Activated naive CD8-positive, alpha-beta T cell treated with anti-CD3 and anti-CD28 coated beads, Interleukin-2, amount 10 ng/mL, durations not matched to agents 7 days and 5 days (primary cell): ENCODE results near the gene CHST11. TPM values are rescaled to one million over a fixed set of nuclear protein-coding genes. Genes with fewer than 3 reads are reported as not detected.
A peak's percentile ranks its signal among the peaks of the same experiment; 100 is the strongest.

Experiments used
- ATAC-seq: fragments of 150-1000 bp; cut with Tn5 transposase; one replicate; pipeline ENCODE4 v1.10.0; 2021; ENCODE audit warnings: low read depth, moderate library complexity
- POLR2A ChIA-PET: fragments of 350-600 bp; sonication (Branson Sonifier 250); formaldehyde crosslinking; loops from one replicate; lab custom pipeline; 2021; ENCODE audit warnings: antibody characterized with exemption; lab: Charles Lee
- DNase-seq: peaks from one replicate; pipeline ENCODE4 v3.0.0; 2021
- H3K27ac Mint-ChIP-seq: one replicate; pipeline ENCODE4 v1.8.0; 2022; ENCODE audit warnings: mild to moderate bottlenecking, mixed read lengths
- H3K27me3 Mint-ChIP-seq: one replicate; pipeline ENCODE4 v1.8.0; 2022; ENCODE audit warnings: mild to moderate bottlenecking, moderate library complexity, mixed read lengths
- H3K36me3 Mint-ChIP-seq: one replicate; pipeline ENCODE4 v1.8.0; 2021; ENCODE audit warnings: mild to moderate bottlenecking, mixed read lengths
- H3K4me1 Mint-ChIP-seq: one replicate; pipeline ENCODE4 v1.8.0; 2021; ENCODE audit warnings: mixed read lengths
- H3K4me3 Mint-ChIP-seq: one replicate; pipeline ENCODE4 v1.8.0; 2022; ENCODE audit warnings: mild to moderate bottlenecking, moderate library complexity, mixed read lengths
- H3K9me3 Mint-ChIP-seq: one replicate; pipeline ENCODE4 v1.8.0; 2021; ENCODE audit warnings: mixed read lengths
- total RNA-seq, 2 experiments: library from RNA; stranded (reverse); gene quantifications; one replicate each; pipeline ENCODE4 v1.2.3, GENCODE V29; 2021

The CHST11 gene
- total RNA-seq, 2 experiments from 2014 or later, result 64.9 to 72.9 TPM

DNA sequence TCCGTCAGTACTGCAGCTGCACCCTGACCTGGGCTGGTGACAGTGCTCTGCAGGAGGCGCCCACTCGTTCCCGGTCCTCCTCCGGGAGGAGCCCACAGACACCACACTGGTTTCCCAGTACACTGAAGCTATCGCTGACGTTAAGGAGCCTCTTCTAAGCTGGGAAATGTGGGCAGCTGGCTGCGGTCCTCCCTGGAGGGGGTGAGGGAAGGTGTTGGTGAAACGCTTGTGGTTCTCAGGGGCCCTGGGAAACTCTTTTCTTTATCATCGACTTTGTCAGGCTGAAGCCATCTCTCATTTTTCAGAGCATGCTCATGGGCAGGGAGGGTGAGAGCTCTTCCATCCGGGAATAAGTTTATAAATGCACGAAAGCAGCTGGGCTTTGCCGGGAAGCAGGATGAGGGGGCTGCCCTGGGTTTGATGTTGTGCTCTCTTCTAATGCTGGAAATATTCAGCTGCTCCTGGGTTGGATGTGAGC is 176.0 kb downstream of the CHST11 start:
- Mint-ChIP-seq H3K36me3 (peaks cover 27% of the 10 kb centered on the region), H3K4me1 (peaks cover 21% of the 10 kb centered on the region), H3K9me3 (peaks cover 1% of the 10 kb centered on the region), H3K27me3 (no peaks in the 10 kb centered on the region), H3K4me3 (no peak overlapping the region), H3K27ac (no peak overlapping the region)
- DNase-seq (no peak), ATAC-seq (no peak)
- POLR2A ChIA-PET, result no interaction called here

GRCh38 chr12:104634044-104634443 is 177.3 kb downstream of the CHST11 start:
- H3K27me3 Mint-ChIP-seq, result no peaks in the 10 kb centered on the region
- H3K36me3 Mint-ChIP-seq, result peaks cover 30% of the 10 kb centered on the region
- POLR2A ChIA-PET, result no interaction called here
- peak overlapping the region; percentile 14 for H3K27ac Mint-ChIP-seq
- peaks cover 1% of the 10 kb centered on the region for H3K9me3 Mint-ChIP-seq
- DNase-seq (no peak), ATAC-seq (no peak)
- no peak overlapping the region for H3K4me3 Mint-ChIP-seq
- peaks cover 29% of the 10 kb centered on the region for H3K4me1 Mint-ChIP-seq

DNA sequence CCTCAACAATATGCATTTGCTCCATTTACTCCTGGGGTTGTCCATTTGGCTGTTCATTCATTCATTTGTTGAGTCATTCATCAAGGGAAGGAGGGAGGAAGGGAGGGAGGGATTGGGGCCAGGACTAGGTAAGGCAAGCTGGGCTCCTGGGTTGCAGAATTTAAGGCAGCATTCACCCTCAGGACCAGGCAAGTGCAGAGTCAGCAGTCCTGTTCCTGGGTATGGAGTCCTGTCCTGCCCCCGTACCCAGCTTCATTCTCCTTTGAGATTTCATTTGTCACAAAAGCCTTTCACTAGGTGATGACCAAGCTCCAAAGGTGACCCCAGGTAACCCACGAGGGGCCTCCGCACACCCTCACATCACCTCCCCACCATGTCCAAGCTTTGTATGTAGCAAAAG is 178.1 kb downstream of the CHST11 start:
- POLR2A ChIA-PET, result no interaction called here
- H3K36me3 Mint-ChIP-seq, result peaks cover 38% of the 10 kb centered on the region
- H3K9me3 Mint-ChIP-seq, result peaks cover 6% of the 10 kb centered on the region
- H3K4me3 Mint-ChIP-seq, result no peak overlapping the region
- DNase-seq (no peak), ATAC-seq (no peak)
- no peak overlapping the region for H3K27ac Mint-ChIP-seq
- peaks cover 33% of the 10 kb centered on the region for H3K4me1 Mint-ChIP-seq
- no peaks in the 10 kb centered on the region for H3K27me3 Mint-ChIP-seq

- Mint-ChIP-seq H3K9me3 (peaks cover 9% of the 10 kb centered on the region), H3K27ac (no peak overlapping the region), H3K4me1 (peaks cover 28% of the 10 kb centered on the region), H3K4me3 (no peak overlapping the region), H3K27me3 (no peaks in the 10 kb centered on the region), H3K36me3 (peaks cover 45% of the 10 kb centered on the region)
- POLR2A ChIA-PET, result no interaction called here
- ATAC-seq, result no peak
- no peak for DNase-seq
Measured at GRCh38 chr12:104635607-104636343, 179.0 kb downstream of the CHST11 start.

DNA sequence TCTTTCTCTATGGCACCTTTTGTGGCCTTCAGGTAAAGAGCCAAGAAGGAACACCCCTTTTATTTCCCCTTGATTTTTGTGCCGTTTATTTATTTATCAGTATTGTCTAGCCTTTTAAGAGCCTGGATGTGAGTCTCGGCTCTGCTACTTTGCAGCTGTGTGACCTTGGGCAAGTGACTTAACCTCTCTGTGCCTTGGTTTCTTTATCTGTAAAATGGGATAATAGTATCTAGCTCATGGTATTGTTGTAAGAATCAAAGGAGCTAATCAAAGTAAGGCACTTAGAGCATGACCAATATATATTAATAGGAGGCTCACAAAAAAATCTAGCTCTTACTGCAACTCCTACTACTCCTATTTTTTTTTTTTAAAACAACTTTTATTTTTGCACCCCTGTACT is 179.7 kb downstream of the CHST11 start:
- Mint-ChIP-seq H3K4me3 (no peak overlapping the region), H3K9me3 (peaks cover 11% of the 10 kb centered on the region), H3K36me3 (peaks cover 50% of the 10 kb centered on the region), H3K27ac (no peak overlapping the region), H3K4me1 (peaks cover 26% of the 10 kb centered on the region), H3K27me3 (no peaks in the 10 kb centered on the region)
- POLR2A ChIA-PET, result no interaction called here
- ATAC-seq (no peak), DNase-seq (no peak)

GRCh38 chr12:104637604-104638003 is 180.9 kb downstream of the CHST11 start:
- ATAC-seq (no peak), DNase-seq (no peak)
- peaks cover 26% of the 10 kb centered on the region for H3K4me1 Mint-ChIP-seq
- H3K4me3 Mint-ChIP-seq, result no peak overlapping the region
- peaks cover 11% of the 10 kb centered on the region for H3K9me3 Mint-ChIP-seq
- POLR2A ChIA-PET, result no interaction called here
- H3K27me3 Mint-ChIP-seq, result no peaks in the 10 kb centered on the region
- H3K36me3 Mint-ChIP-seq, result peaks cover 57% of the 10 kb centered on the region
- peak overlapping the region; percentile 66 for H3K27ac Mint-ChIP-seq

DNA sequence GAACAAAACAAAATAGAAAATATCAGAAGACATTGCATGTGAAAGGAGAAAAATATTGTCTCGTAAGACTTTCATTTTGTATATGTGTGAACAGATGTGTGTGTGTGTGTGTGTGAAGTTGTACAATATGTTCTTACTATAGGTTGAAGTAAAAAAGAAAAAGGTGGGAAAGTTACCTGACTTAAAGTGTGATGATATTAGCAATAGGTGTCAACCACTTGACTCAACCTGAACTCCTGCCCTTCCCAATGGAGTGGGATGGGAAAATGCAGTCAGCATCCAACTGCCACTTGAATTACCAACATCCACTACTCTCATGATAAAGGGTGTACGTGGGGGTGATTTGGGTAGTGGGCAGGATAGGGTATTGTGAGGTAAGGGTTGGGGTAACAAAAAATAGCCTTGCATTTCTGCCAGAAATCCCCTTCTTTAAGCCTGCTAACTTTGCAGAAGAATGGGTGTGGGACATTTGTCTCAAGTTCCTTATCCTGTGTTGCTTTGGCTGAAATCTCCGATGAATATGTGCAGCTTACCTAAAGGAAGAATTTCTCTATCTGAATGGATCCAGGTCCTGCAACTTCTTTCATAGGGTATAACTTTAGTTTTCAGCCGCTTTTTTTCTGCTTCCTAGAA is 181.6 kb downstream of the CHST11 start:
- Mint-ChIP-seq H3K4me3 (no peak overlapping the region), H3K4me1 (peaks cover 25% of the 10 kb centered on the region), H3K27ac (peak overlapping the region; percentile 66), H3K27me3 (no peaks in the 10 kb centered on the region), H3K36me3 (peaks cover 54% of the 10 kb centered on the region), H3K9me3 (peaks cover 11% of the 10 kb centered on the region)
- DNase-seq, result no peak
- ATAC-seq, result no peak
- POLR2A ChIA-PET, result no interaction called here

DNA sequence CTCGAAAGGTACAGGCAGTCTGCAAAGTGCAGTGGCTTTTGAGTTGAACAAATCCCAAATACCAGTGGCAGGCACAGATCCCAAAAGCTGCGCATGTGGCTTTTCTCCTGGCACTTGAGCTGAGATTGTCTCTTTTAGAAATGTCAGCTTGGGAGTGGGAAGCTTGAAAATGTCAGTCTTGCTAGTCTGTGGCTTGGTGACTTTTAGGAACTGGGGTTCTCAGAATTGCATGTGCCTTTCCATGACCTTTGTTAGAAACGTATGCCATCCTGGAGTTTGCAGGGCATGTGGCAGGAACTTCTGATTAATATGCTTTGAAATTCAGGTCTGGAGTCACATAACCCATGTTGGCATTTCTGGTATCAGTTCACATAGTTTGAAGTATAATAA is 182.1 kb downstream of the CHST11 start:
- H3K36me3 Mint-ChIP-seq, result peaks cover 53% of the 10 kb centered on the region
- DNase-seq, result no peak
- no peak for ATAC-seq
- H3K9me3 Mint-ChIP-seq, result peaks cover 10% of the 10 kb centered on the region
- no peak overlapping the region for H3K4me3 Mint-ChIP-seq
- no peak overlapping the region for H3K27ac Mint-ChIP-seq
- H3K4me1 Mint-ChIP-seq, result peaks cover 28% of the 10 kb centered on the region
- no peaks in the 10 kb centered on the region for H3K27me3 Mint-ChIP-seq
- POLR2A ChIA-PET, result no interaction called here

DNA sequence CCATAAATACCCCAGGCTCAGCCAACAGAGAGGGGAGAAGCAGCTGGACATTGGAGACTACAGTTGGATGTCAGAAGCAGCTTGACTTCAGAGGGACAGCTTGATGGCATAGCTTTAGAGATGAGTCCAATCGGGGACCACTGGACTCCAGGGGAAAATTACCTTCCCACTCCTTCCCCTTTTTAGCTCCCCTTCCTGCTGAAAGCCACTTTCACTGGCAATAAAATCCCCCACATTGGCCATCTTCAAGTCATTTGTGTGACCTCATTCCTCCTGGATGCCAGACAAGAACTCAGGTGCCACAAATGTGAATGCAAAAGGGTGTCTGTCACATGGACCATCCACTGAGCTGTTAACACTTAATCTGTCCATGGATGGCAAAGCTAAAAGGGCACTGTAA is 184.2 kb downstream of the CHST11 start:
- no peaks in the 10 kb centered on the region for H3K27me3 Mint-ChIP-seq
- H3K4me3 Mint-ChIP-seq, result no peak overlapping the region
- no peak overlapping the region for H3K27ac Mint-ChIP-seq
- H3K36me3 Mint-ChIP-seq, result peaks cover 48% of the 10 kb centered on the region
- peaks cover 10% of the 10 kb centered on the region for H3K9me3 Mint-ChIP-seq
- DNase-seq (no peak), ATAC-seq (no peak)
- peaks cover 40% of the 10 kb centered on the region for H3K4me1 Mint-ChIP-seq
- POLR2A ChIA-PET, result no interaction called here

DNA sequence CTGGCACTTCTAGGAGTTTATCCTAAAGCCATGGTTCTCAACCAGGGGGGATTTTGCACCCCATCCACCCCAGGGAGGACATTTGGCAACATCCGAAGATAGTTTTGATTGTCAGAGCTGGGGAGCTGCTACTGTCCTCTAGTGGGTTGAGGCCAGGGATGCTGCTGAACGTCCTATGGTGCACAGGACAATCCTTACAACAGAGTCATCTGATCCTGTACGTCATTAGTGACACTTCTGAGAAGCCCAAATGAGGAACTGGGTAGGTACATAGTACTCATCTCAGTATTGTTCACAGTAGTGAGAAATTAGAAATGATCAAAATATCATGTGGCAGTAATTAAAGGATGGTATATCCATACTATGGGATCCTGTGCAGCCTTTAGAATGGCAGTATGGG is 185.1 kb downstream of the CHST11 start:
- peaks cover 12% of the 10 kb centered on the region for H3K9me3 Mint-ChIP-seq
- H3K36me3 Mint-ChIP-seq, result peaks cover 52% of the 10 kb centered on the region
- H3K27me3 Mint-ChIP-seq, result no peaks in the 10 kb centered on the region
- ATAC-seq (no peak), DNase-seq (no peak)
- POLR2A ChIA-PET, result no interaction called here
- H3K4me1 Mint-ChIP-seq, result peaks cover 42% of the 10 kb centered on the region
- no peak overlapping the region for H3K4me3 Mint-ChIP-seq
- H3K27ac Mint-ChIP-seq, result no peak overlapping the region

DNA sequence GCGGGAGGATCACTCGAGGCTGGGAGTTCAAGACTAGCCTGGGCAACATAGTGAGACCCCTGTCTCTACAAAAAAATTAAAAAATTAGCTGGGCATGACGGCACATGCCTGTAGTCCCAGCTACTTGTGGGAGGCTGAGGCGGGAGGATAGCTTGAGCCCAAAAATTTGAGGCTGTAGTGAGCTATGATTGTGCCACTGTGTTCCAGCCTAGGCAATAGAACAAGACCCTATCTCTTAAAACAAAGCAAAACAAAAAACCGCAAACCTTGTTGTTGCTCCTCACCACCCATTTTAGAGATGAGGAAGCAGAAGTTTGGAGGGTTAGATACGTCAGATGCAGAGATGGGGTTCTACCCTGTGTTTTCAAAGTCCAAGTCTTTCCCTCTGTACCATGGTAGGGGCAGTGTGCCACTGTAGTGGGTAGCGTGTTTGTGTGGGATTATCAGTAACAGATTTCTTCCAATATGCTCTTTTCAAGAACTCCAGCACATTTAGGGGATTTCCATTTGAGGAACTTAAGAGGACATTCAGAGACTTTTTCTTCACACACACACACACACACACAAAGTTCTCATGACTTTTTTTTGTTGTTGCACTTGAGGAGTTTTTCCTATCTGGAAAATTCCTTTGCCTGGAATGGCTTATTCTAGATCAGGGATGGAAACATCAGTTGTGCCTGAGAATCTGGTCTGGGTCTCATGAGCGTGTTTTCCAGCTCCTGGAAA is 186.5 kb downstream of the CHST11 start:
- DNase-seq, result no peak
- POLR2A ChIA-PET, result no interaction called here
- Mint-ChIP-seq H3K27me3 (no peaks in the 10 kb centered on the region), H3K36me3 (peaks cover 50% of the 10 kb centered on the region), H3K27ac (peak overlapping the region; percentile 13), H3K4me1 (peaks cover 40% of the 10 kb centered on the region), H3K9me3 (peaks cover 14% of the 10 kb centered on the region), H3K4me3 (no peak overlapping the region)
- ATAC-seq, result no peak

GRCh38 chr12:104643819-104644669 is 187.3 kb downstream of the CHST11 start:
- peaks cover 14% of the 10 kb centered on the region for H3K9me3 Mint-ChIP-seq
- H3K4me3 Mint-ChIP-seq, result peak overlapping the region; percentile 1
- ATAC-seq, result peak; percentile 36
- no peak for DNase-seq
- H3K4me1 Mint-ChIP-seq, result peaks cover 40% of the 10 kb centered on the region
- peak overlapping the region; percentile 65 for H3K27ac Mint-ChIP-seq
- no peaks in the 10 kb centered on the region for H3K27me3 Mint-ChIP-seq
- peaks cover 46% of the 10 kb centered on the region for H3K36me3 Mint-ChIP-seq
- POLR2A ChIA-PET, result no interaction called here

GRCh38 chr12:104648756-104649155 is 192.0 kb downstream of the CHST11 start:
- Mint-ChIP-seq H3K36me3 (peaks cover 25% of the 10 kb centered on the region), H3K27me3 (no peaks in the 10 kb centered on the region), H3K27ac (no peak overlapping the region), H3K4me3 (no peak overlapping the region), H3K4me1 (peaks cover 40% of the 10 kb centered on the region), H3K9me3 (peaks cover 4% of the 10 kb centered on the region)
- ATAC-seq, result no peak
- POLR2A ChIA-PET, result interaction anchor here (0.6 kb wide), 1 partner anchor 112 kb away, joined by 5 read pairs; no protein-coding TSS in a partner anchor
- no peak for DNase-seq
